GM20431 (cell line): Measurements from ENCODE around the gene COBL.

Experiments
- in situ Hi-C: fragments of 300-500 bp; cut with MseI, MboI; formaldehyde crosslinking; loops from one replicate; pipeline ENCODE4 v1.15.0; 2020; ENCODE audit warnings: low sequenced_read_pairs; ENCODE audit not compliant: unreplicated experiment

Gene COBL

DNA sequence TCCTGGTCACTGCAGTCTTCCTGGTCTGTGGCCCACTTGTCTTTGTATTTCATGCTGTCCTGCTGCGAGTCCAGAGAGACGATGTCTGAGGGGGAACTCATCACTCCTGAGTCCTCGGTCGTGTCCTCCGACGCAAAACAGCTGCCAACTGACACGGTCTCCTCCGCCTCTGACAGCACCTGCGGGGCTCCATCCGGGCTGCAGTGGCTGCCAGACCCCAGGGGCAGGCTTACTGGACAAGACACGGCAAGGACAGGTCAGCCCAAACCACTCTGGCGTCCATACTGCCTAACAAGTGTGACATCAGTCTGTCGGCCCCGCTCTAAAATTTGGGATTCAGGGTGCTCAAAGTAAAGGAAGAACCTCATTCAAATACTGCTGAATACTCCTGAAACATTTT, 273.1 kb downstream of the COBL start:
- in situ Hi-C loops = no loop called here

DNA sequence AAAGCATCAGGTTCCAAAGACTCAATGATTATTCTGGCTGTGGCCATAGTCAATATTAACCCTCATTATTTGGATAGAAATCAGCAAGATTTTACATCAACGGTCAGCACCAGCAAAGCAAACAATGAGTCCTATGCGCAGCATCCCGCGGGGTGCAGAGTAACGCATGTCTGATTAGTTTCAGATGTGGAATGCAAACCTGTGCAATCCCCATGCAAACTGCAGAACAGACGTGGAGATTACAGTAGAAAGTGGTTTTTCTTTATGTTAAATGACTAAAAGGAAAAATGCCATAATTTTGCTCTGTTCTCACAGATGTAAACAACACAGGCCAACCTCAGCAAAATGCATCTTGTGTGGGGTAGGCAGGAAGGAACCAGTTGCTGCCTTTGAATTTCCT, 275.8 kb downstream of the COBL start:
- in situ Hi-C loops = no loop called here

DNA sequence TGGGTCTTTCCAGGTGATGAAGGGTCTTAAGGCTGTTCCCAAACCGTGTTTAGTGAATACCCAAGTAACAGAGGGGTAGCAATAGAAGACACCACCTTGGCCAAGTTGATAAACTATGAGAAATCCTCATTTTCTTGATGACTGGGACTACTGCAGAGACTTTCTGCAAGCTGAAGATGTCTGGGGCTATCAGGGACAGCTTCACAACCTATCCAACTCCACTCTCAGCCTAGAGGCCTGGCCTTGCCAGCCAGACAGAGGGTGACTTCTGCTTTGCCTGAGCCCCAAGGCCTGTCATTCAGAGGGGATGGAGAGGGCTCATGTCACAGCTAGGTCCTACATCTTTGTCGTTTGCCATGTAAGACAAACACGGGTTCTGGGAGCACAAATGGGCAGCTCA, 278.0 kb downstream of the COBL start:
- in situ Hi-C loops = no loop called here

DNA sequence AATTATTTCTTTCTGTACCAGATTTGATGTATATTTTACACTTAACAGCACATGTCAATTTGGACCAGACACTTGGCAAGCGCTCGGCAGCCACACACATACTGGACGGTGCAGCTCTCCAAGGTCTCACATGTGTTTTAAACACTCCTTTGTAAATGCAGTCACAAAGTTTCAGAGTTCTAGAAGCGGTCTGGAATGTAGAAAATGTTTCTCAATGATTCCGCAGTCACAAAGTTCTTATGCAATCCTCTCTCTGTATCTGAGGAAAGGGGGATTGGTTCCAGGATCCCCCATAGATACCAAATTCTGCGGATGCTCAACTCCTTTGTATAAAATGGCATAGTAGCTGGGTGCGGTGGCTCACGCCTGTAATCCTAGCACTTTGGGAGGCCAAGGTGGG, 280.9 kb downstream of the COBL start:
- in situ Hi-C loops = no loop called here

DNA sequence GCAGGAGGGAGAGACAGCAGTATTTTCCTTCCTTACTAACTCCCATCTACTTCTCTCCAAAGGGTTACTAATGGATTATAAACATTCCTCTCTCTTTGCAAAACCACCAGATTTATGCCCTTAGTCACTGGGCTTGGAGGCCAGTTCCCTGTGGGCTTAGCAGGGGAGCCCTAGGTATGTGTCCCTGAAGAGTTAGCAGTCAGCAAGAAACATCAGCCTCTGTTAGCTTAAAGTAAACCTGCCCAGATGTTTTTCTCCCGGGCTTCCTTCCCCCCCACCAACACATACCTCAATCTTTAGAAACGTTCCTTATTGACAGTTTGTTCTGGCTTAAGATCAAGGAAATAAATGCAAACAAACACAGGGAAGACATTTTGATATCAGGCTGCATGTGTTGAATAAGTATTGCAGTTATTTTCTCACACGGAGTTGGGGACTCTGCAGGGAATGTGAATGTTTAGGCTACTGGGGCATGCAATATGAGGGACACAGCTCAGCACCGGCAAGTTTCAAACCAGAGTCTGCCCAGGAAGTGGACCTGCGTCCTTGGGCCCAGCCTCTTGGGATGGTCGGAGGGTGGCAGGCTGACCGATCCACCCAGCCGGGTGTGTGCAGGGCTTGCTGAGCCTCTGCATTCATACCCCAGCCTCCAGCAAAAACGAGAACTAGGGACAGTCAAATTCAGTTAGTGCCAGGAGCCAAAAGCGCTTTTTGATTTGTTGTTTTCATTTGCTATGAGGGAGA, 281.9 kb downstream of the COBL start:
- in situ Hi-C loops = no loop called here

DNA sequence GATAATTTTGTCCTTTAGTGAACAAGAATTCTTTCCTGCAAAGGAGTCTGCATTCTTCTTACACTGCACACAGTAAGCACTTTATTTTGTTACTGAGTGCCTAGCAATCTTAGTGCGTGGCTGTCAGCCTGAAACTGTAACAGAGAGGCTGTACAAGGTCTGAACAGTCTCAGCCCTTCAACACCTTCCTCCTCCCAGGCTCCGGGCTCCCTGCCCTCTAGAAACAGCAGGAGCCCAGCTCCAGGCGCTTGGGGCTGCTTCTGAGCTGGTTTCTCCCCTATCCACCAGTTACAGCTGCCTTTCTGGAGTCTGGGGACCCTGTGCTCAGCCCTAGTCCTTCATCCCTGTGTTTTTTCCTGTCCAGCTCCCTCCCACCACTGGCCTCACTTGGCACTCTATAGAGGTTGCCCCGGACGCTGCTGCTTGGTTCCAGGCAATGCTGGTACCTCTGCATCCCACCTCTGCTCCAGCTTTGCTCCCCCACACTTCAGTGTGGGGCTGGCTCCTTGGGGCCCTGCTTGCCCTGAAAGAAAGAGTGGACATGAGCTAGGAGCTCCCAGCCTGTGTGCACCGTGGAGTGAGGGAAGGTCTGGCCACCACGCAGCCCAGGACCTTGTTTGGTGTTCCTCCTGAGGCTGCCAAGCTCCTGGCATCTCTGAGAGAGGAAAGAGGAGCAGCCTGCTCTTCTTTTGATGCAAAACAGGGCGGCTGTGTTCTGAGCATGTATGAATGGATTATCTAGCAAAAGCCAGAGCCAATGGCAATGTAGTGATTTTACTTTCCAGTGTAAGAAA, 282.7 kb downstream of the COBL start:
- in situ Hi-C loops = no loop called here

DNA sequence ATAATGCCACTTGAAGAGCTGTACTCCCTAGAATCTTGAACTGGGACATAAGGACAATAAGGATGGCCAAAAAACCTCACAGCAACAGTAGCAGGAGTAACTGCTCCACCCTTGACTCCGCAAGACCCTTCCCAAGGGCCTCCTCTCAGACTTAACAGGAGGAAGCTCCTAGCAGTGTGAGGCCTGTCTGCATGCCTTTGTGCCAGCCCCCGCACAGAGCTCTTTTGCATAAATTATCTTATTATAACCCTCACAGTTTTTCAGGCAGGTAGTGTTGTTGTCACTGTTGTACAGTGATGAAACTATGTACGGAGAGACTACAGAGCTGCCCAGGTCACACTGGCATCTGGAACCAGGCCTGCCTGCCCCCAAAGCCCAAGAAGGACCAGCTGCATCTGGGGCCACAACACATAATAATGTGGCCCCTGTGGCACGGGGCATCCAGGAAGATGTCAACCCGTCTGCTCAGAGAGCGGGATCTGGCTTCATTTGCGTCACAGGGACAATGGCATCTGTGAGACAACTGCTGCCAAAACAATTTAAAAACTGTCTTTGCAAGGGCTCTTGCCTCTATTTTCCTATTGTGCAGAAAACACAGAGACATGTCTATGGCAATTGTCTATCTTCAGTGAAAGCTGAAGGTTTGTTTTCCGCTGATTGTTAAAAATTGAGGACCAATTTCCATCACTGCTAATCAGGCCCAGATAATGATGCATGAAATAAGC, 284.7 kb downstream of the COBL start:
- in situ Hi-C loops = no loop called here

DNA sequence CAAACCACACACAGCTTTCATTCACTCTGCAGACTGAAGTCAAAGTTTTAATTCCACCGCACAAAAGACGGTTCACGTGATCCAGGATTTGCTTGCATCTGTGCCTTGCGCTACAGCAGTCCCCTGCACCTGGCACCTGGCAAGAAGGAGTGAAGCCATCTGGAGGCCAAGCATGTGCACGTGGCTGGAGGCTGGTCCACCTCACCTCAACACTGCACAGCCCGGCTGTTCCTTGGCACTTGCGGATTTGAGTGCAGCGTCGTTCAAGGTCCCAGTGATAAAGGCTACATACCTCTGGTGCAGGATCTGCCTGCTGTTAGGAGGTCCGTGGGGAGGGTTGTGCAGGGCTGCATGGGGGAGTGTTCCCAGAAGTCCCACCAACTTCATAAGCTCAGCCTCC, 285.4 kb downstream of the COBL start:
- in situ Hi-C loops = no loop called here

DNA sequence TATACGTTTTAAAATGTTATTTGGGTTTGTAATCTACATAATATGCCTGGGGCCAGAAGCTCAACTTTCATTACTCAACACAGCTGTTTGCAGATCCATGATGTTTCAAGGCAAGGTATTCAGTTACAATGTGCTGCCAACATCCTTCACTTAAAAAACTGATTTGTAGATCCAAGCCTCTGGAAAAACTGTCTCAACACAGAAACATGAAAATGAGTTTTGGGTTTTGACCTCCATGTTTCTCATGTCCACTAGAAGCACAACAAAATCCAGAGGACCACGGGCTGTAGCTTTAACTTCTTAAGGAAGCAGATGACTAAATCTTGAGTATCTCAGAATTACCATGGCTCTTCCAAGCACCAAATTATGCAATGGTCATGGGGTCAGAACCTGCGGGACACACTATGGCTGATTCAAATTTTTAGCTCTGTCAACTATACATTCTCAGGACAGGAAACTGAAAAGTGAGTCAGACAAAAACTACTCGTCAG, 286.9 kb downstream of the COBL start:
- in situ Hi-C loops = no loop called here

DNA sequence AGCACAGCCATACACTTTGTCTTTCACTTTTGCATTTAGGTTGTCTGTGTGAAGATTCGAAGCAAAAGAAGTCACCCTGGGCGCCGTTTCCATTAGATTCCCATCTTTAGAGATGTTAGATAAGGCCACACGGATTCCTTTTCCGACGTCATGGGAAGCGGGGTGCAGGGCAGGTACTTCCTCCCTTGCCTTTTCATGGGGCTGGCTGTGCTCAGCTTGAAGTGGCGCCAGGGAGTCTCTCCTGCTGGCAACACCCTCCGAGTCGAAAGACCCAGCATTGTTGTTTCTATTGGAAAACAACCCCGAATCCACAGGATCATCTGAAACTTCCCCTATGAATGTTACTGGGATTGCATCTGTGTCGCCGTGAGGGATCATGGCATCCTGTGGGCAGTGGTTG, 287.5 kb downstream of the COBL start:
- in situ Hi-C loops = no loop called here

DNA sequence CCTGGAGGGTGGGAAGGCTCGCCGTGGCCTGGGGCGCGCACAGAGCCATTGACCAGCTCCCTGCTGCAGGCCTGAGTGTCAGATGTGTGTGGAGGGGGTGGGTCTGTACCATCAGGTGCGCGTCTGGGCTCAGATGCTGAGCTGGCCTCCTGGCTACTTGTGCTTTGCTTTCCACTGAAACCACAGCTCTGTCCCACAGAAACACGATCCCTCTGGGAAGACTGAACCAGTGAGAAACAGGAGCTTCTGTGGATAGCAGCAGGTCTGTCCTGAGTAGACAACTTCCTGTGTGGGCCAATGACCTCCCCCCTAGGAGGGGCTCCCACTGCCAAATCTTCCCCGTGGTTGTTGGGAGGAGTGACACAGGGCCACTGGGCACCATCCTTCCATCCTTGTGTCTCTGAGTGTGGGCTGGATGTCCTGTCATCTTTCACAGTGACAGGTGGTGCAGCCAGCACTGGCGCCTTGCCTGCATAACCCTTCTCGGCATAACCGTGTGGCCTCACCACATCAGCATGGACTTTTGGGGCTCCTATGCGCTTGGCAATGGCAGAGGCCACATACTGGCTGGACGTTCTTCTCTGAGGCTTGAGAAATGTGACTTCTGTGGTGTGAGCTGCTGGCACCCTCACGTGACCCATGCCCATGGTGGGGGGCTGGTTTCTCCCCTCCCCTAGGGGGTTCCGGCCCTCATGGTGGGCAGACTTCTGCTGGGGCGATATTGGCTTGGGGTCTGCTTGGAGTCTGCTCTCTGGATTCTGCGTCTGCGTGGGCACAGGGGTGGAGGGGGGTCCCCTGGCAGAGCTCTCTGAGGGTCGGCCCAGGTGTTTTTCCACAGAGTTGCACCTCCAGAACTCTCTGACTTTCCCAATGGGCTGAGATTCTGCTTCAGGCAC, 288.4 kb downstream of the COBL start:
- in situ Hi-C loops = no loop called here

DNA sequence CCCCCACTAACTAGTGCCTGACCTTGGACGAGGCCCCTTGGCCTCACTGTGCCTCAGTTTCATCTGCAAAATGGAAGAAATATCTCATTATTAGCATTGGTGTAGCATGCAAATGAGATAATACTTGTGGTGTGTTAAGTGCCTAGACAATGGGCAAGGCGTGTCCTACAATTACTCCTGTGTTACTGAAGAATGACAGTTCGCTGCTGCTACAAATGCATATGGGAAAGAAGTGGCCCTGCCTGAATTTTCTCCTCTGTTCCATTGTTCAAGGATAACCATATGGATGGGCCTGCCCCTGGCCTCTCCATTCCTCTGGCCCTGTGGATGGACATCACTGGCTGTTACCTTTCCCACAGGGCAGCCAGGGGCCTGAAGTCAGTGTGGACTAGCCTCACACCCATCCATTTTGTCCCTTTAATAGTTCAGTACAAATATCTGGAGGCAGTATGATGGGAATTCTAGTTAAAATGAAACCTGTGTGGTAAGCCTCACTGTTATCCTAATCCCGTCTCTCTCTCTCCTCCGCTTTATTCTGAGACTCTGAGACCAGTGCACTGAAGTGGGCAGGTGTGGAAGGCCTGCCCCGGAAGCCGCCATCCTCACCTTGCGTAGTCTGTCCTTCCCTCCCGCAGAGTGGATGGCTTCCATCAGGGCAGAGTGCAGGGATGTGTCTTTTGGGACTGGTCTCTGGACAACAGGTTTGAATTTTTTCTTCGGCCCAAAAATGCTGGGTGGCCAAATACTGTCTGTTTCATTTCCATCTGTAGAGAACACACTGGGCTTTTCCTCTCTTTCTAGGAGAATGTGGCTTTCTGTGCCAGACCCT, 289.3 kb downstream of the COBL start:
- in situ Hi-C loops = no loop called here

DNA sequence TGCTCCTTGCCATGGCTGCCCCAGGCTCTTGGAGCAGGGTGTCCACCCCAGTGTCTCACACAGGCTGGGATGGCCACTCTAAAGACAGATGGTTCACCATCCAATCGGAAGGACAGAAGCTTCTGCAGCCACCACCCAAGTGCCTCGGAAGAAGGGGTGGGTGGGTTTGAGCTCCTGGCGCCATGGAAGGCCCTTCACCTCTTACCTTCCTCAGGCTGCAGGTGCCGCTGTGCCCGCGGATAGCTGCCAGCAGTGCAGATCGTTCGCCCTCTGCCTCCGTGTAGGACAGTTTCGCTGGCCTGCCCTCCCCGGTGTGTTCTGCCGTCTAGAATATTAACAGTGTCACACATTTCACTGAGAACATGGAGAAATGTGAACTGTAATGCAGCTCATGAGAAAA, 290.3 kb downstream of the COBL start:
- in situ Hi-C loops = no loop called here

DNA sequence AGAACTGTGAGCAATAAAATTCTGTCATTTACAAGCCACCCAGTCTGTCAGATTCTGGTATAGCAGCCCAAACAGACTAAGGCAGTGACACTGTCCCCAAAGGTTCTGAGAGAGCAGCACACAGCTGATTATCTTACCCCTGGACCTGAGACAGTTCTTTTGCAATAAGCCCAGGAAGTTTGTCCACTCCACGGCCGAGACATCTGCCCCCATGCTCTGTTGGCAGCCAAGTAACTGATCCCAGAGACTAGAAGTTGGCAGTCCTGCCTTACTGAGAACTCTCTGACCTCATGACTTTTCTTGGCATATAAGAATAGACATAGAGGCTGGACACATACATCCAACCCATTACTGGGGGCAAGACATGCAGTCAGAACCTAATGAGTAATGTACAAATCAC, 290.9 kb downstream of the COBL start:
- in situ Hi-C loops = no loop called here

DNA sequence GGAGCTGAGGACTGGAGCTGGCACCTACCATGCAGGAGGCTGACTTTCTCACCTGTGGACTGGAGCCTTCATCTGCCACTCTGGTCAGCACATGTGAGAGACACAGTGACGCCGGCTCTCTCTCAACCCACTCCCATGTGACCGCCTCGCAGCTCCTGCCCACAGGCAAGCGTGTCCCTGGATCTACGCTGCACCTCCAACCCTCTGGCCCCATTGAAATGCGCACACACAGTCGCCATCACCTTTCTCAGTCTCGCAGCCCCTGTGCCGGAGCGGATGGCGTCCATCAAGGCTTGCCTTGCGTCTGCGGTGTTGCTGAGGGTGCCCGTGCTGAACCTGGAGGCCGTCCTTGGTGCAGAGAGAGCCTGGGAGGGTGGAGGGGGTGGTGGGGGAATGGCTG, 291.7 kb downstream of the COBL start:
- in situ Hi-C loops = no loop called here

DNA sequence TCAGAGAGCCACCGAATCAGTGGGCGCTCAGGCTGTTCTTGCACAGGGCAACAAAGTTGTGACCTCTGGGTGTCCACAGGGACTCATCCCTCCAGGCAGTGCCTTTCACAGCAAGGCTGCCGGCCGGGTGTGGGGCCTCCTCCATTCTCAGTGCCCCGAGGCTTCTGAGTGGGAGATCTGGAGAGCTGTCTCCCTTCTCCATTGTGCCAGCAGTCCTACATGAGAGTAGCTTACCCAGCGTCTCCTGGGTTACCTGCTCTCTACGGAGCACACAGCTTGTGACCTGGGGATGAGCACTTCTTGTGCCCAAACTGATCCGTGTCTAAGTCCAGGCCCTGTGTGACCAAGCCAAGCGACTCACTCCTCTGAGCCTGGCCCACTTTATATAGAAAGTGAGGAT, 293.1 kb downstream of the COBL start:
- in situ Hi-C loops = no loop called here

DNA sequence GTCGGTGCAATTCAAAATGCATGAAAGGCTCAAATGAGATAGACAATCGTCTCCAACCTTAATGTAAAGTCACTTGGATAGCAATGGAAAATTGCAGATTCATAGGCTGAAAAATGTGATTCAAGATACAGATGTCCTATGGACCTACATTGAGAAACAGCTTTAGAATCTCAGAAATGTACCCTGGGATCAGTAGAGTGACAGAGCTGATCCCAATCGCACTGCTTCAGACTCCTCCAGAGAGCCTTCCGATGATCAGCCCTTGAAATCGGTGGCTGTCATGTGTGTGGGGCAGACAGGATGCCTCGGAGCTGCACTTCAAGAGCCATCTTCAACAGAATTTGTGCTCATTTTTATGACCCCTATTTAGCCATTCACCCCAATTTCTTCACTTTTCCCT, 293.8 kb downstream of the COBL start:
- in situ Hi-C loops = no loop called here

DNA sequence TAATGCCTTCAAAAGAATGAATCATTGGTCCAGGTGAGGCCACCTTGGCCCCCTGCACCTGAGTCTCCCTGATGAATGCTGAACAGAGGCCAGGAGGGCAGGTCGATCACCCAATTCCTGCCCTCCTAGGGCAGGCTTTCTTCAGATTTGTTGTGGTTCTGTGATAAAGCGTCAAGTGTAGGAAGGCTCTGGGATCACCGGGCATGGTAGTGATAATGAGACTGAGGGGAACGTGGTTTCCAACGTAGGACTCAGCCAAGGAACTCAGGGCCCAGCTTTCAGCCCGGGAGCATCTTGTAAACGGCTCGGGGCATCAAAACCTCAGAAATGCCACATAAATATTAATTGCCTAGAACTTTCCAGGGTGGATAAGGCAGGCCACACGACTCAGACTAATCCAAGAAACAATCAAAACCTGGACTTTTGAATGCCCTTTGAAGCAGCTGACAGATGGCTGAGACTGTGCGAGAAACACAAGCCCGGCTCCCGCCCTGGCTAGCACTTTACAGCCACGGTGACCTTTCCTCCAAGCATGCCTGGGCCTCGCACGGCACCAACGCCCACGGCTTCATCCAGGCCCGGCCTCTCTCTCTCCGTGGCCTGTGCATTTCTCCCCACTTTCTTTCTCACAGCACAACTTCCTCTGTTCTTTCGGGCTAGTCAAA, 294.6 kb downstream of the COBL start:
- in situ Hi-C loops = no loop called here

DNA sequence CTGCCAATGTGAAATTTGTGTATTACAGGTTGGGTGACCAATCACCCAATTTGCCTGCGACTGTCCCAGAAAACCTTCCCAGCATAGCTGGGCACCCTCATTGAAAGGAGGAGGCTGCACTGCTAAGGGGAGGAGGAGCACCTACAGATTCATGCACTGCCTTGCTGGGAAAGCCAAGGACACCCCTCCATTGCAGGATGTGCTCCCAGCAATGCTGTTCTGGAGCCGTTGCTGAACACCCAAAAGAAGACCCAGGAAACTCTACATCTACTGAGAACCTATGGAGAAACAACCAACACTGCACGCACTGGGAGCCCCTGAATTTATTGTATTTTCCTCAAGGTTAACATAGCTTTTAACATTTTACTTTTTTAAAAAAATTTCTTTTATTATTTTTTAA, 295.7 kb downstream of the COBL start:
- in situ Hi-C loops = no loop called here
